ENCODE data around the gene RHOT2. TPM values are rescaled to one million over a fixed set of nuclear protein-coding genes. Genes with fewer than 3 reads are reported as not detected.

Gene RHOT2
- total and polyA plus RNA-seq, 9 of the 15 experiments (the other 6 are each of a cell fraction or from before 2014, with no cell fraction given): 5.0 to 373 (median 112) TPM

DNA sequence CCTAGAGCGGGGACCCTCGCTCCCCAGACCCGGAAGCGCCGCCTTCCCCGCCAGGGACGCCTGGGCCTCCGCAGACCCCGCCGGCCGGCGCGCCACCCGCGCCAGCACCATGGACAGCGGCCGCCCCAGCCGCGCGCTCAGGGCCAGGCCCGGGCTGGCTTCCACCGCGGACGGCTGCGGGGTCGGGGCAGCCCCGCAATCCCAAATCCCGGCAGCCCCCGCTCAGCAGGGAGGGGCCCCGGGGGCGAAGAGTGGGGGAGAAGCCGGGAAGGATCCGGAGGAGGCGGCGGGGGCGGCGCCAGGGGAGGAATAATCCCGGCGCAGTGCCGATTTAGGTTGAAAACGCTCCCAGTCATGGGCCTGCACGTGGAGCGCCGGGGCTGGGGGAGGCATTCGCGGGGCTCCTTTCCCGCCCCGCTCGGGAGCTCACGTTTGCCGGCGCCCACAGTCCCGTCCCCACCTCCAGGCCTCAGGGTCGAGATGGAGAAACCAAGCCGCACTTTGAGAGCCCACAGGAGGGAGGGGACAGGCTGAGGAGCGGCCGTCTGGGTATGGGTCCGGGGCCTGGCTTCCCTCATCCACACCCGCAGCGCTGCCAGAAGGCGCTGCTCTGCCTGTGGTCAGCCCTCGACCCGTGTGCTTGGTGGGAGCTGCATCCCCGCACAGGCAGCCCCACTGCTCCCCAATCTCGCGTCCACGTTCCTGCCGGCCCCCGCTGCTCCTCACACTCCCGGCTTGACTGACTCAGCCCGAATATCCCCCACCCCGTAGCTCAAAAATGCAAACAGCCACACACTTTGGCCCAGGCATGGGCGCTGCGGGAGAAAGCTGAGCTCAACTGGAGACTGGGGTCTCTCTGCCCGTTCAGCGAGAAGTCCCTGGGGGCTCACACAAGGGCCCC is 33.0 kb downstream of the RHOT2 start (continued):
- no peak for TF ChIP-seq MTF1 (CRISPR knock-in tag; IDR thresholded peaks at IDR 0.05; ENCODE audit: borderline replicate concordance)
- TF ChIP-seq POLR2G (IDR thresholded peaks at IDR 0.05; ENCODE audit: low read depth, low read length): no peak; the same call in 1 of the 2 replicates
- TF ChIP-seq ZNF584 (CRISPR knock-in tag; IDR thresholded peaks at IDR 0.05; ENCODE audit: low read depth): no peak
- peak; percentile 77; the same call in 1 of the 2 replicates for TF ChIP-seq ZBTB7A (IDR thresholded peaks at IDR 0.05; ENCODE audit: borderline replicate concordance, control insufficient read depth, low read depth, low read length)
- TF ChIP-seq, protein P1, sequence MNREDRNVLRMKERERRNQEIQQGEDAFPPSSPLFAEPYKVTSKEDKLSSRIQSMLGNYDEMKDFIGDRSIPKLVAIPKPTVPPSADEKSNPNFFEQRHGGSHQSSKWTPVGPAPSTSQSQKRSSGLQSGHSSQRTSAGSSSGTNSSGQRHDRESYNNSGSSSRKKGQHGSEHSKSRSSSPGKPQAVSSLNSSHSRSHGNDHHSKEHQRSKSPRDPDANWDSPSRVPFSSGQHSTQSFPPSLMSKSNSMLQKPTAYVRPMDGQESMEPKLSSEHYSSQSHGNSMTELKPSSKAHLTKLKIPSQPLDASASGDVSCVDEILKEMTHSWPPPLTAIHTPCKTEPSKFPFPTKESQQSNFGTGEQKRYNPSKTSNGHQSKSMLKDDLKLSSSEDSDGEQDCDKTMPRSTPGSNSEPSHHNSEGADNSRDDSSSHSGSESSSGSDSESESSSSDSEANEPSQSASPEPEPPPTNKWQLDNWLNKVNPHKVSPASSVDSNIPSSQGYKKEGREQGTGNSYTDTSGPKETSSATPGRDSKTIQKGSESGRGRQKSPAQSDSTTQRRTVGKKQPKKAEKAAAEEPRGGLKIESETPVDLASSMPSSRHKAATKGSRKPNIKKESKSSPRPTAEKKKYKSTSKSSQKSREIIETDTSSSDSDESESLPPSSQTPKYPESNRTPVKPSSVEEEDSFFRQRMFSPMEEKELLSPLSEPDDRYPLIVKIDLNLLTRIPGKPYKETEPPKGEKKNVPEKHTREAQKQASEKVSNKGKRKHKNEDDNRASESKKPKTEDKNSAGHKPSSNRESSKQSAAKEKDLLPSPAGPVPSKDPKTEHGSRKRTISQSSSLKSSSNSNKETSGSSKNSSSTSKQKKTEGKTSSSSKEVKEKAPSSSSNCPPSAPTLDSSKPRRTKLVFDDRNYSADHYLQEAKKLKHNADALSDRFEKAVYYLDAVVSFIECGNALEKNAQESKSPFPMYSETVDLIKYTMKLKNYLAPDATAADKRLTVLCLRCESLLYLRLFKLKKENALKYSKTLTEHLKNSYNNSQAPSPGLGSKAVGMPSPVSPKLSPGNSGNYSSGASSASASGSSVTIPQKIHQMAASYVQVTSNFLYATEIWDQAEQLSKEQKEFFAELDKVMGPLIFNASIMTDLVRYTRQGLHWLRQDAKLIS (CRISPR knock-in tag; IDR thresholded peaks at IDR 0.05): no peak
- TF ChIP-seq, protein P2, sequence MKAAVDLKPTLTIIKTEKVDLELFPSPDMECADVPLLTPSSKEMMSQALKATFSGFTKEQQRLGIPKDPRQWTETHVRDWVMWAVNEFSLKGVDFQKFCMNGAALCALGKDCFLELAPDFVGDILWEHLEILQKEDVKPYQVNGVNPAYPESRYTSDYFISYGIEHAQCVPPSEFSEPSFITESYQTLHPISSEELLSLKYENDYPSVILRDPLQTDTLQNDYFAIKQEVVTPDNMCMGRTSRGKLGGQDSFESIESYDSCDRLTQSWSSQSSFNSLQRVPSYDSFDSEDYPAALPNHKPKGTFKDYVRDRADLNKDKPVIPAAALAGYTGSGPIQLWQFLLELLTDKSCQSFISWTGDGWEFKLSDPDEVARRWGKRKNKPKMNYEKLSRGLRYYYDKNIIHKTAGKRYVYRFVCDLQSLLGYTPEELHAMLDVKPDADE (conservative IDR thresholded peaks at IDR 0.05; ENCODE audit: control insufficient read depth, low read depth, low read length): peak; percentile 58; the same call in 1 of the 2 replicates
- TF ChIP-seq CBX3 (IDR thresholded peaks at IDR 0.05; ENCODE audit: borderline replicate concordance in 1 of 2, low read length in 2 of 2): no peak
- no peak for TF ChIP-seq MEF2A (IDR thresholded peaks at IDR 0.05; ENCODE audit: control insufficient read depth, low read depth, low read length)
- TF ChIP-seq, protein P3, sequence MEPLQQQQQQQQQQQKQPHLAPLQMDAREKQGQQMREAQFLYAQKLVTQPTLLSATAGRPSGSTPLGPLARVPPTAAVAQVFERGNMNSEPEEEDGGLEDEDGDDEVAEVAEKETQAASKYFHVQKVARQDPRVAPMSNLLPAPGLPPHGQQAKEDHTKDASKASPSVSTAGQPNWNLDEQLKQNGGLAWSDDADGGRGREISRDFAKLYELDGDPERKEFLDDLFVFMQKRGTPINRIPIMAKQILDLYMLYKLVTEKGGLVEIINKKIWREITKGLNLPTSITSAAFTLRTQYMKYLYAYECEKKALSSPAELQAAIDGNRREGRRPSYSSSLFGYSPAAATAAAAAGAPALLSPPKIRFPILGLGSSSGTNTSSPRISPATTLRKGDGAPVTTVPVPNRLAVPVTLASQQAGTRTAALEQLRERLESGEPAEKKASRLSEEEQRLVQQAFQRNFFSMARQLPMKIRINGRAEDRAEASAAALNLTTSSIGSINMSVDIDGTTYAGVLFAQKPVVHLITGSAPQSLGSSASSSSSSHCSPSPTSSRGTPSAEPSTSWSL (CRISPR knock-in tag; IDR thresholded peaks at IDR 0.05; ENCODE audit: borderline replicate concordance): no peak
- no peak for TF ChIP-seq TAL1 (IDR thresholded peaks at IDR 0.05)
- TF ChIP-seq TAF9B (IDR thresholded peaks at IDR 0.05; ENCODE audit: partially characterized antibody): no peak
- TF ChIP-seq GABPB2 (CRISPR knock-in tag; conservative IDR thresholded peaks at IDR 0.05): no peak
- no peak for TF ChIP-seq ZNF253 (CRISPR knock-in tag; conservative IDR thresholded peaks at IDR 0.05)
- TF ChIP-seq SMAD1 (IDR thresholded peaks at IDR 0.05; ENCODE audit: low read depth, low read length, partially characterized antibody): no peak
- no peak for TF ChIP-seq ARHGAP35 (IDR thresholded peaks at IDR 0.05; ENCODE audit: partially characterized antibody)
- no peak for TF ChIP-seq ZNF3 (CRISPR knock-in tag; IDR thresholded peaks at IDR 0.05)
- no peak for TF ChIP-seq ETV5 (CRISPR knock-in tag; IDR thresholded peaks at IDR 0.05; ENCODE audit: low read depth)
- no peak for TF ChIP-seq SMARCA4 (IDR thresholded peaks at IDR 0.05)
- no peak for TF ChIP-seq NCOA6 (IDR thresholded peaks at IDR 0.05)
- TF ChIP-seq MAZ (CRISPR knock-in tag; conservative IDR thresholded peaks at IDR 0.05 in 1 of 2, IDR thresholded peaks at IDR 0.05 in 1 of 2): peak in 1 of 2 experiments; percentile 49; a peak in 1 of 4 replicates
- TF ChIP-seq SUPT5H (IDR thresholded peaks at IDR 0.05): no peak

Data from K562 (cell line).